HG03565 (cell line): ENCODE data around the gene PPP1R15B.

Experiments
- ATAC-seq: cut with Tn5 transposase; IDR thresholded peaks from one replicate; pipeline ENCODE4 v1.9.1; 2021; ENCODE audit warnings: mild to moderate bottlenecking, moderate library complexity; ENCODE audit not compliant: unreplicated experiment

PPP1R15B gene

DNA sequence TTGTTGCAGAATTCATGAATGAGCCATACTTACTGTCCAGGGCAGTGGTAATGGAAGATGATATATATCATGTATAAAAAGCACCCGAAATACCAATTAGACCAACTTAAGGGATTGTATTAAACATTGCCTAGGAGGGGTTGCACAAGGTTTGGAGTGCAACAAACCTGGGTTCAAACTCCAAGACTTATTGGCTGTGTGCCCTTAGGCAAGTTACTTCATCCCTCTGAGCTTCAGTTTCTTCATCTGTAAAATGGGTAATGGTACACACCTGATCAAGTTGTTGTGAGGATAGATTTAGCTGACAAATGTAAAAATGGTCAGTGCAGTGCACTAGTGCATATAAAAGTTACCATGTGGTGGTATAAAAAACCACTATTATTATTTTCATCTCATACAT is 9.8 kb upstream of the PPP1R15B start:
- ATAC-seq, result no peak

DNA sequence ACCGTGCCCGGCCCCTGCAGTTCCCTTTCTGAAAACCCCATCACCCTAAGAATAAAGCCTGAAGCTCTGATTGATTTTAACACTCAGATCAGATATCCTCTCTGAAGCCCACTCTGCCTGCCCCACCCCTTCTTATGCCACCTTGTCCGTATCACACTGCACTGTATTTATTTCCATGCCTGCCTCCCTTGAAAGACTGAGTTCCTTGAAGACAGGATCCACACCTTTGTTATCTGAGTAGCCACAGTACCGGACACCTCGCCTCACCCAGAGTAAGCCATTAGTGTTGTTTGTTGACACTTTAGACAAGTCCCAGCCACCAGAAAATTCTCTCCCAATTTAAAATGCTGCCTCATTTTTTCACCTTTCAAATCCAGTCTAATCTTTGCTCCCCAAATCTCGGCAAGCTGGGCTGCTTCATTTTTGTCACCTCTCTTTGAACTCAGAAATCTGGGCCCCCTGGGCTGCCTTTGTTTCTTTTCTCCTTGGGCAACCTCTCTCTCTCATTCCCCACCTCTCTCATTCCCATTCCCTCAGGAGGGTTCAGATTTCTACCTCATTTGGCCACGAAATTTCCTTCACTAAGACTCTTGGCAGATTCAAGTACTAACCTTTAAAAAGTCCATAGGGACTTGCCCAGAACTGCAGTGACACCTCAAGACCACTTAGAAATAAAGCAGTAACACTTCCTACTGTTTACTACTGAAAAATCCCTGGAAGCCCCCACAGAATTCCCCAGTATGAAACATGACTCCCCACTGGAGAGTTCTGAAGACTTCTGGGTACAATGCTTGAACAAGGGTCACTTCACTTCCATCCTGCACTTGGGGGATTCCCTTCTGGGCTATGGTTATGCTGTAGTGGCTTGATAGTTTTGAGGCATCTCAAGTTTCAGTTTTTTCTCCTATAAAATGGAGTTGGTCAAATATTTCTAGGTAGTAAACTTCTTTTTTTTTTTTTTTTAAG is 8.7 kb upstream of the PPP1R15B start:
- no peak for ATAC-seq

DNA sequence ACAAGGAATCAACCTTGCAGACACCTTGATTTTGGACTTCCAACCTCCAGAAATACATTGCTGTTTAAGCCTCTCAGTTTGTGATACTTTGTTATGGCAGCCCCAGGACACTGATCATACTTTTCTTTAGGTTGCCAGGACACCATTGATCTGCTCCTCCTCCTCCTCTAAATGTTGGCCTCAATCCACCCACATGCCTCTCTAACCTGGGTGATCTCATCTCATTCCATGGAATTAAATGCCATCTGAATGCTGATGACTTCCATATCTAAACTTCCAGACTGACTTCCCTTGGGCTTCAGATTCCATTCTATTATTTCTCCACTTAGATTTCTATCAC is 7.4 kb upstream of the PPP1R15B start:
- no peak for ATAC-seq

DNA sequence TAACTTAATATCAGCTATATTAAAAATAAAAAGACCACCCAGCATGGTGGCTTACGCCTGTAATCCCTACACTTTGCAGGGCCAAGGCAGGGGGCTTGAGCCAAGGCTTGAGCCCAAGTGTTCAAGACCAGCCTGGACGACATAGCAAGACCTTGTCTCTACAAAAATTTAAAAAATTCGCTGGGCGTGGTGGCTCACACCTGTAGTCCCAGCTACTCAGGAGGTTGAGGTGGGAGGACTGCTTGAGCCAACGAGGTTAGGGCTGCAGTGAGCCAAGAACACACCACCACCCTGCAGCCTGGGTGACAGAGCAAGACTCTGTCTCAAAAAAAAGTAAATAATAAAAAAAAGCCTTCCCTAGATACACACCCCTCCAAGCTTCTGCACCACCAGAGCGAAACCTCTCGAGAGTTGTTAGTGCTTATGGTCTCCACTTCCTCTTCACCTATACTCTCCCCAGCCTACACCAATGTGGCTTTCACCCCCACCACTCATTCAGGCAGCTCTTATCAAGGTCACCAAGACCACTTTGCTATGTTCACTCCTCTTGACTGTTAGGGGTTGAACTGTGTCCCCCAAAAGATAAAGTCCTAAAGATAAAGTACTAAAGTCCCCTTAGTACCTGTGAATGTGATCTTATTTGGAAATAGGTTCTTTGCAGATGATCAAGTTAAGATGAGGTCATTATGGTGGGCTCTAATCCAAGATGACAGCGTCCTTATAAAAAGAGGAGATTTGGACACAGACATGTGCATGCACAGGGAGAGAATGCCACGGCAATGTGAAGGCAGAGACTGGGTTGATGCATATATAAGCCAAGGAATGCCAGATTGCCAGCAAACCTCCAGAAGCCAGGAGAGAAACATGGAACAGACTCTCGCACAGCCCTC is 6.8 kb upstream of the PPP1R15B start:
- no peak for ATAC-seq

DNA sequence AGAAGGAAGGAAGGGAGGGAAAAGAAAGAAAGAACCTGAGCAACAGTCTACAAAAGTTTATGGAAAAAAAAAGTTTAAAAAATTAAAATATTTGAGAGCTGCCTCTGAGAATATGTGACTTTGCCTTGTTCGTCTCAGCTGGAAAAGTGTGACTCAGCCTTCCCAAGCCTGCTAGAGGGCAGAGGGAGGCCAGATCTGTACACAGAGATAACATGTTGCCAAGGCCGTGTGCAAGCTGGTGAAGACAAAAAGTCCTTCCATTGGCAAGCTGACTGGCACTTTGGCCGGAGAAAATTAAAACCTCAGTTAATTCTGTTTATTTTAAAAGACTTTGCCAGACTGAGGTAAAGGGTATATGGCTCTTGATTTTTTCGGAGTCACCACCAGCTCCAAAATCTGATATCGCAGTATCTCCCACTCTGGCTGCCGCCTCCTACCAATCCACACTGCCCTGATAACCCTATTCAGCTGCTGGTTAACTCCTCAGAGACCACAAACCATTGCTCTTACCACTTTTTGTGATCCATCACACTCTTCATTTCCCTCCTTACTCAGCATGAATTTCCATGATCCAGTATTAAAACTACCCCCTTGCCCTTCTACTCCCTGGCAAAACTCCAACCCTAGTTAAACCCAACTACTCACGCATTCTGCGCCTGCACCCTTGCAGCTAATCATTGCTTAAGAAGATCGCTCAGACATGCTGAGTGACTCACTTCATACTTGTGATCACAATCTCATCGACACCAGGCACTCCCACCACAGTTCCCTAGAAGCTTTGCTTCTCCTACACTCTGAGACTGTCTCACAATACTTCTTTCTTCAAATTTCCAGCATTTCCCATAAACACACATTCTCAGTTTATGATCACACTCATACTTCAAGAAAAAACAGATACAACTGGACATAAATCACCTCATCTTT is 5.7 kb upstream of the PPP1R15B start:
- no peak for ATAC-seq

DNA sequence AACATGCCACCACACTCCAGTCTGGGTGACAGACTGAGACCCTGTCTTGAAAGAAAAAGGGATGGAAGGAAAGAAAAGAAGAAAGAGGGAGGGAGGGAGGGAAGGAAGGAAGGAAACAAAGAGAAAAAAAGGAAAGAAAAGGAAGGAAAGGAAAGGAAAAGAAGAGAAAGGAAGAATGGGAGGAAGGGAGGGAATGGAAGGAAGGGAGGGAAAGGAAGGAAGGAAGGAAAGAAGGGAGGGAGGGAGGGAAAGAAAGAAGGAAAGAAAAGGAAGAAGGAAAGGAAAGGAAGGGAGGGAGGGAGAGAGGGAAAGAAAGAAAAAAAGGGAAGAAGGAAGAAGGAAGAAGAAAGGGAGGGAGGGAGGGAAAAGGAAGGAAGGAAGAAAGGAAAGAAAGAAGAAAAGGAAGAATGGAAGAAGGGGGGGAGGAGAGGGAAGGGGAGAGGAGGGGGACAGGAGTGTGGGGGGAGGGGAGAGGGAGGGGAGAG is 5.0 kb upstream of the PPP1R15B start:
- ATAC-seq, result no peak

DNA sequence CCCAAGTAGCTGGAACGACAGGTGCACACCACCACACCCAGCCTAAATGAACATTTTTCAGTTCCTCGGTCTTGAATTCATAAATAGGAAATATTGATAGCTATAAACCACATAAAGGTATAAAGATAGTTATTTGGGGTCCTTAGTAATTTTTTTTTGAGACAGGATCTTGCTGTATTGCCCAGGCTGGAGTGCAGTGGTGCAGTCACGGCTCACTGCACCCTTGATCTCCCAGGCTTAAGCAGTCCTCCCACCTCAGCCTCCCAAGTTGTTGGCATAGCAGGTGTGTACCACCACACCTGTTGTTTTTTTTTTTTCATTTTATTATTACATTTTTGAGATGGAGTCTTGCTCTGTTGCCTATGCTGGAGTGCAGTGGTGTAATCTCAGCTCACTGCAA is 3.7 kb upstream of the PPP1R15B start:
- no peak for ATAC-seq

DNA sequence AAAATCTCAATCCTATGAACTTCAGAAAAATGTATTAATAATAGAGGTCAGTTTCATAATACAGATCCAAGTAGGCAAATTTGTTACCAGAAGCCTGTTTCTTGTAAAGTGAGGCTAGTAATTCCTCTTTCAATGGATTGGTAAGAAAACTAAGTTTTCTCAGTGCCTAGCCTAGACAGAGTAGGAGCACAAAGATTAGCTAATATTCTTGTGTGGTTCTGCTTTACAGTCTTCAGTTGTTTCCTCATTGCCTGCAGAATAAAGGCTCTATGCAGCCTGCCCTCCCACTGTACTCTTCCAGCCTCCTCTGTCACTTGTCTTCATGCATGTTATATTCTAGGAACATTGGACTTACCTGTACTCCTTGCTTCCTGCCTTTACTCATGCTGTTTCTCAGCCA is 2.4 kb upstream of the PPP1R15B start:
- no peak for ATAC-seq

DNA sequence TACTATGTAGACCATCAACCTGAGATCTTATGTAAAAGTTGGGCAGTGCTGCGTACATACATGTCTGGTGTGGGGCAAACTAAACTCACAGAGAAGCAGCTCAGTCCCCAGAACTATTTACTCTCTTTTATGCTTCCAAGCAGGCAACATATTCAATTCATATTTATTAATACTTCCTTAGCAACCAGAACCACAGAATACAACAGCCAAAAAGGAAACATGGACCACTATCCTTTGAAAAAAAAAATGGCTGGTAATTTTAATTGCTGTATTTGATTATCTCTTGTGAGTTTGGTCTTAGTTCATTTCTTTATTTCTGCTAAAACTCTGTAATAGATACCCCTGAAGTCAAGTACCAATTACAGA is 1.5 kb upstream of the PPP1R15B start:
- no peak for ATAC-seq

DNA sequence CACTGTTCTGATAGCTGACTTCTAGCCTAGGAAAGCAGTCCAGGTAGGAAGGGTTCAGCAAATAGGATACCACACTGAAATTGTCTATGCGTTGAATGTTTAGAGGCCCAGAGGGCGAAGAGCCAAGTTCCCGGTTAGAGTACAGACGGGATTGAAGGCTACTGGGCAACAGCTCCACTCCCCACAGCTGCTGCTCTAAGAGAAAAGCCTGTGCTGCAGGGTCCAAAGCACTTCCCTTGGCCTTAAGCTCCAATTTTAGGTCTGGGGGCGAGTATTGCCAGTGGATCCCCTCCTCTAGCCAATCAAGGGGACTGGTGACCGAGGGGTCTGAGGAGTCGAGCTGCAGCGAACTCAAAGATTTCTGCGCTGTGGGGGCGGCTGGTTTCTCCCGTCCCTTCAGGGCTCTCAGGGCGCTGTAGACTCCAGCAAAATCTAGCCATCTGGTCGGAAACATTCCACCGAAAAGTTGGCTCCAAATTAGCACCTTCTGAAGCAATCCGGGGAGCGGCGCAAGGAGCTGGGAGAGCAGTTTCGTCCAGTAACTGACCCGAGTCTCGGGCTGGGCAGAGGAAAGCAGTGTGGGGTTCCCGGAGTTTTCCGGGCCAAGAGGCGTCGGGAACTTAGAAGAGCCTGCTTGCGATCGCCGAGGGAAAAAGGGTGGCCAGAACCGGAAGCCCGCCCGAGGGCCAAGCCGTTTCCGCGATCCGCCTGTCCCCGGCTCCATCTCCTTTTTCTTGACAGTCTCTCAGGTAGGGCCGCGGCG is 748 bp downstream of the PPP1R15B start:
- ATAC-seq, result peak; percentile 12

DNA sequence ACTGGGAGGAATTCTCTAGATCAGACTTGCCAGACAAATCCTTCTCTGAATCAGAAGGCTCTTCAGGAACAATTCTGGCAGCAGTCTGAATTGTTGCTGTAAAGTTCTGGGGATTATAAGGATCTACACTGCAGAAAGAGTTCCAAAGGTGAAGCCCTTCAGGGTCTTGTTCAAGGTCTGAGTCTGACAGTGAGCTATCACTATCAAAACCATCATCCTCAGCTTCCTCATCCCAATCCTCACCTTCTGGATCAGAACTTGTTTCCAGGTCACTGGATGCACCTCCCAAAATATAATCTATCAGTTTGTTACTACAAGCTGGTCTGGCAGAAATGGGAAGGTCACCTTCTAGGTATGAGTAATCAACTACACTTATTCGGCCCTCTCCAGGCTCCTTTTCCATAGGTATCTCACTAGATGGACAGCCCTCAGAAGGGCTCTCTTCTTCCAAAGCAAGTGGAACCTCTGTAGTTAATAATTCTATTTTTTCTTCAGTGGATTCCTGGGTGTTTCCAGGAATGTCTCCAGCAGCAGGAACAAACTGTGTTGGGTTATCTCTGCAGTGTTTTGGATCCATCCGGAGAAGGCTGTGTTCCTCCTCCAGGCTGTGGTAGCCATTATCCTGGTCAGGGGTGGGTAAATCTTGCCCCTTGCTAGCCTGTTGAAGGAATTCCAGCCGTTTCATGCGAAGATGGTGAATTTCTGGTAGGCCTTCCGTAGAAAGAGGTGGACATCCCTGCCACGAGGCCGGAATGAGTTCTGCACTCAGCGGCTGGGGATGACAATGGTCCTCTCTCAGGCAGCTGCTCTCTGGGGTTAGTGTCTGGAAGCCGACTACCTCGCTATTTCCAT is 1.6 kb downstream of the PPP1R15B start:
- ATAC-seq, result no peak

DNA sequence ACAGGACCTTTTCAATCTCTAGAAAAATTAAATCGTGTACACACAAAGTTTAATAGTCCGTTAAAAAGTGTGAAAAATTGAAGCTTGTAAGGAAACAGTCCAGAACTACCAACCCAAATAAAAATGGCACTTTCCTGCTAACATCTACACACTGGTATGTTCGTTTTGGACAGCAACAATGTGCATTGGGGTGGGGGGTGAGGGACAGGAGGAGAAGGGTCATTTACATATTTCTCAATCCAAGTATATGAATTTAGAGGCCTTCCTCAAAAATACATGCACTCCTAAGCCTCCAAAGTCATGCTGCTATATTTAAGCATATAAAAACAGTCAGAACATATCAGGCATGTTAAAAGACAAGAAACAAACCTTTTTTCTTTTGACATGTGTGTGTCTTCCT is 2.5 kb downstream of the PPP1R15B start:
- no peak for ATAC-seq

DNA sequence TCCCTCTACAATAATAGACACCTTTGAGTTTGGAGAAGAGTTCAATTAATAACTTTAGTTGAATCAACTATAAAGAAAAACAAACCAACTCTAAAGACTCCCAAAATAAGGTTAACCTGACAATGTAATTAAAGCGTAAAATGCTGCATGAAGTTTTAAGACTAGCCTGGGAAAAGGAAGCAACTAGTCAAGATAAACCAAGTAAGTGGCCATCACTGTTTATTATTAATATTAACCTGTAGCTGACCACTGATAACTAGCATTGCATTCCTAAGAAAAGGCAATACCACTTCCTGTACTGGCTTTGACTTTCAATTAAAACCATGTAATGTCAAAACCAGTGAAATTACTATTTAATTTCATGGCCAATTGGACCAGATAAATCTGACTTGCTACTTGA is 3.0 kb downstream of the PPP1R15B start:
- ATAC-seq, result no peak

DNA sequence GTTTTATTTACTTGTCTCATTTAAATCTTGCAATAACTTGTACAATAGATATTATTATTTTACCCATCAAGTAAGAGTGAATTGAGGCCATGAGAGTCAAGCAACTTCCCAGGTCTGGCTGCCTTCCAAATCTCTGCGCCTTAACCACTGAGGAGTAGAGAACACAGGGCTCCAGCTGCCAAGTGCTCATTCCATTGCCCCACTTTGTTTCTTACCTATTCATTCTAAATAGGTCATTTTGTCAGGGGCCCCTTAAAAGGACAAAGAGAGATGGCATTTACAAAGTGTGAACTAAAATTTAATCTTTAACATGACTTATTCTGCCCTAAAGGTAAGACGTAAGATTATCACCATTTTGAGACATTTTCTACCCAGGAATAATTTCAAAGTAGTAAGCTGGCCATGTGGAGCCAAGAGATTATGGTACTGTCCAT is 3.5 kb downstream of the PPP1R15B start:
- no peak for ATAC-seq

DNA sequence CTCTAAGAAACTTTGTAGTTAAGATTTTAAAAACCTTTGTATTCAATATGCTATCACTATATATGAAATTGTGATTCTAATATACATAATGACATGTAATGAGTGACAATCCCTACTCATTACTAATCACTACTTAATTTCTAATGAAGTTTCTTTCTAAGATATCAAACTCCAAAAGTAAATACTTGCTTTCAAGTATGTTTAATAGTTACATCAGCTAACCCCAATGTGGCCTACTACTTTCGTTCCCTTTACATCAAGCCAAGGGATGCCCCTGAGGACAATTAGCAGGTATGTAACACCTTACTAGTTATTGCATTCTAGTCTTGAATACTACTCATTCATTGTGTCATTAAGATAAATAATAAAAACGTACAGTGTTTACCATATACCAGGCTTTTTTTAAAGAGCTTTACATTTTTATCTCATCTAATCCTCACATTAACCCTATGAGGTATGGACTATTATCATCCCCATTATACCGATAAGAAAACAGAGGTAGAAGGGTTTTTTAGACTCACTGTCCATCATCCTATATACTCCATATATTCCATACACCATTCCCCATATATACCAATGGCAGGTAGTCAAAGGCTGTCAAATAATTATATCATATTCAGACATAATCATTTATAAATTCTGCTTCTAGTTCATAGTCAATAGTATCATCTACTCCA is 4.2 kb downstream of the PPP1R15B start:
- ATAC-seq, result no peak

DNA sequence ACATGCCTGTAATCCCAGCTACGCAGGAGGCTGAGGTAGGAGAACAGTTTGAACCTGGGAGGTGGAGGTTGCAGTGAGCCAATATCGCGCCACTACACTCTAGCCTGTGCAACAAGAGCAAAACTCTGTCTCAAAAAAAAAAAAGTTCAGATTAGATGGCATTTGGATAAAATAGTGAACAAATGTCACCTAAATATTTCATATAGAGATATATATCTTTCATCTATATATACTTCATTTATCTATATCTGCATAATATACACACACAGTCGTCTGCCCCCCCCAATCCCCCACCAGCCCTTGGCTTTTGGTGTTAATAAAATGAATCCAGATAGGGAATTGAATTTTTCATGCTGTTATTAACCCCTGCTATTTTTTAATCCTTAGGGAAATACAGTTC is 5.0 kb downstream of the PPP1R15B start:
- no peak for ATAC-seq

DNA sequence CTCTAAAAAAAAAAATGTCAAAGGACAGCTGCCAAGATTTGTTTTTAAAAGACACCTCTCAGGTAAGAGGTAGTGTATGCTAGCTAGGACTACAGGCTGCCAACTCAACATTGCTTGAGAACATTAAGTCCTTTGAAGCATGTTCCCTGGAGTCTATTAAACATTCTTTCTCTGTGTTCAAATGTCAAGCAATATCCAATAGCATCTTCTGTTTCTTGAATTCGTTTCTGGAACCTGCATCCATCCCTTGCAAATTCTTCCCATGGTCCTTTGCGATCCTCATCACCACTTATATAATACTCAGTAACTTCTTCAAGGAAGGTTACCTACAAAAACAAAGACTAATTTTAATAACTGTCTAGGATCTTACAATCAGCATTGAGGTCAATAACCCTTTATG is 5.6 kb downstream of the PPP1R15B start:
- ATAC-seq, result no peak

DNA sequence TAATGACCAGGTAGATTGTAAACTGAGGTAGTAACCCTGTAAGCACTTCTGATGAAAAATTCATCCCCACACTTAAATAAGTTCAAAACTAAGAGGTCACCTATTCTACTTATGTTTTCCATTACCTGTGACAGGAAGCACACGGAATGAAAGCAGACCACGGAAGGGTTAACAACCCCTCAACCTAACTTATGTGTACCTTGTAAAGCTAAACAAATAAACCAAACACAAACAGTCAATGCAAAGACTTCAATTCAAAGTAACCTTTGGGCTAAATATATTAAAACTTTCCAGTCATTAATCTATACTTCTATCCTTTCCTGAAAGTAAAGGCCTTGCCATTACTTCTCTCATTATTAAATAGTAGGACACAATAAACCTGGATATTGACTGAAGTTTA is 7.0 kb downstream of the PPP1R15B start:
- ATAC-seq, result no peak

DNA sequence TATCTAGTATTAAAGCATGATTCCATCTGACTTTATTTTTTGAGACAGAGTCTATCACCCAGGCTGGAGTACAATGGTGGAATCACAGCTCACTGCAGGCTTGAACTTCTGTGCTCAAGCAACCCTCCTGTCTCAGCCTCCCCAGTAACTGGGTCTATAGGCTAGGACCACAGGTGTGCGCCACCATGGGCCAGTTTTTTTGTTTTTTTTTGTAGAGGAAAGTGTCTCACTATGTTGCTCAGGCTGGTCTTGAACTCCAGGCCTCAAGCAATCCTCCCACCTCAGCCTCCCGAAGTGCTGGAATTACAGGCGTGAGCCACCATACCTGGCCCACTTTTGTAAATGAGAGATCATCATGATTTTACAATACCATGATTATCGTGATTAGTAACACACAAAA is 9.2 kb downstream of the PPP1R15B start:
- no peak for ATAC-seq
